ENCODE results near the gene ELK3. TPM values are rescaled to one million over a fixed set of nuclear protein-coding genes. Genes with fewer than 3 reads are reported as not detected.

Gene ELK3
- total and polyA plus RNA-seq, 2 of the 8 experiments (the other 6 are each of a cell fraction or from before 2014, with no cell fraction given): 3.5 to 14.3 TPM

- Histone ChIP-seq H2BK120ac (replicated peaks; ENCODE audit: low read depth, low read length) (no peak overlapping the region), H3K9ac (replicated peaks in 1 of 4; ENCODE audit: extremely low read depth in 1 of 4, low read depth in 3 of 4, low read length in 3 of 4) (no peak overlapping the region)
- TF ChIP-seq EGR1 (IDR thresholded peaks at IDR 0.05; ENCODE audit: borderline replicate concordance, low read depth, low read length) (no peak), USF2 (IDR thresholded peaks at IDR 0.05; ENCODE audit: low read length) (no peak), KDM1A (IDR thresholded peaks at IDR 0.05; ENCODE audit: borderline replicate concordance, low read length) (no peak), RAD21 (IDR thresholded peaks at IDR 0.05 in 1 of 2, conservative IDR thresholded peaks at IDR 0.05 in 1 of 2; ENCODE audit: low read depth in 2 of 2, low read length in 2 of 2) (no peak), TAF7 (optimal IDR thresholded peaks at IDR 0.05; ENCODE audit: borderline replicate concordance, low read depth, low read length) (no peak), EP300 (IDR thresholded peaks at IDR 0.05; ENCODE audit: borderline replicate concordance in 1 of 2, low read depth in 2 of 2, low read length in 2 of 2) (no peak), CHD2 (IDR thresholded peaks at IDR 0.05; ENCODE audit: low read length) (no peak), RNF2 (IDR thresholded peaks at IDR 0.05; ENCODE audit: borderline replicate concordance, low read depth, low read length, missing control alignments, poor library complexity, severe bottlenecking) (no peak), KDM4A (IDR thresholded peaks at IDR 0.05; ENCODE audit: low read depth, low read length, severe bottlenecking) (no peak), GTF2F1 (IDR thresholded peaks at IDR 0.05; ENCODE audit: borderline replicate concordance, low read depth, low read length) (no peak)
- TF ChIP-seq, protein P1, sequence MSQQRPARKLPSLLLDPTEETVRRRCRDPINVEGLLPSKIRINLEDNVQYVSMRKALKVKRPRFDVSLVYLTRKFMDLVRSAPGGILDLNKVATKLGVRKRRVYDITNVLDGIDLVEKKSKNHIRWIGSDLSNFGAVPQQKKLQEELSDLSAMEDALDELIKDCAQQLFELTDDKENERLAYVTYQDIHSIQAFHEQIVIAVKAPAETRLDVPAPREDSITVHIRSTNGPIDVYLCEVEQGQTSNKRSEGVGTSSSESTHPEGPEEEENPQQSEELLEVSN (IDR thresholded peaks at IDR 0.05): no peak
Measured at GRCh38 chr12:96170762-96171161, 23.4 kb upstream of the ELK3 start.

More at GRCh38 chr12:96170762-96171161, 23.4 kb upstream of the ELK3 start:
- no peaks in the 10 kb centered on the region for H3K79me1 ChIP-seq (ENCODE audit: low read depth, low read length)
- no peak overlapping the region for H3K23ac ChIP-seq (ENCODE audit: insufficient read length)
- no peak for FAIRE-seq
- no peak overlapping the region for H2BK15ac ChIP-seq (ENCODE audit: low read length)
- no peak overlapping the region for H3K4ac ChIP-seq (replicated peaks; ENCODE audit: insufficient read length, low read depth, low read length)
- no peaks in the 10 kb centered on the region for H4K20me1 ChIP-seq (replicated peaks in 1 of 2; ENCODE audit: control insufficient read depth in 1 of 2, insufficient read depth in 2 of 2, low read length in 2 of 2)
- H3K18ac ChIP-seq (ENCODE audit: extremely low read depth, low read length): no peak overlapping the region
- no peak overlapping the region for H4K91ac ChIP-seq (replicated peaks; ENCODE audit: insufficient read length, low read length)
- H2BK12ac ChIP-seq (ENCODE audit: low read depth, low read length): no peak overlapping the region
- WGBS, 2 experiments (ENCODE audit: extremely low coverage in 1 of 2, insufficient coverage in 1 of 2, insufficient read length in 1 of 2, insufficient replicate concordance in 2 of 2, low coverage in 1 of 2, low lambda C conversion rate in 2 of 2, missing lambda C conversion rate in 1 of 2): 90% methylated on average over 5 of the region's 5 CpGs; no CpG with 5 or more reads in 1 of the 2 experiments
- no peak for DNase-seq (ENCODE audit: low read depth in 1 of 2, low spot score in 2 of 2)
- no peak overlapping the region for H2AK5ac ChIP-seq (ENCODE audit: low read depth, low read length)
- CTCF ChIA-PET (ENCODE audit: partially characterized antibody): interaction anchor here (1.0 to 1.4 kb wide), 4 partner anchors 9 to 42 kb away, joined by 3 to 5 read pairs (median 3); no protein-coding TSS in a partner anchor
- POLR2A ChIA-PET (ENCODE audit: partially characterized antibody): no interaction called here
- no peak overlapping the region for H3K27ac ChIP-seq (ENCODE audit: low read depth, low read length)
- no peaks in the 10 kb centered on the region for H3K79me2 ChIP-seq (ENCODE audit: control insufficient read depth in 1 of 2, insufficient read depth in 2 of 2, low read length in 2 of 2)
- no peaks in the 10 kb centered on the region for H3K23me2 ChIP-seq (ENCODE audit: low read depth, low read length)
- no peaks in the 10 kb centered on the region for H3K27me3 ChIP-seq (replicated peaks in 1 of 4; ENCODE audit: control insufficient read depth in 3 of 4, extremely low read depth in 1 of 4, insufficient read depth in 3 of 4, low read length in 3 of 4)
- H4K5ac ChIP-seq (ENCODE audit: insufficient read length, low read depth, low read length): no peak overlapping the region
- no peak overlapping the region for H2BK5ac ChIP-seq (ENCODE audit: low read depth, low read length)
- H3K36me3 ChIP-seq (ENCODE audit: control insufficient read depth in 2 of 4, insufficient read depth in 4 of 4, low read length in 3 of 4): no peaks in the 10 kb centered on the region
- no peak overlapping the region for H3K4me2 ChIP-seq (ENCODE audit: insufficient read depth in 1 of 2, low read depth in 2 of 2, low read length in 2 of 2)
- H2BK20ac ChIP-seq (ENCODE audit: low read length): no peak overlapping the region
- H4K8ac ChIP-seq (ENCODE audit: extremely low read depth, insufficient read depth, low read length): no peak overlapping the region
- H3K56ac ChIP-seq (replicated peaks; ENCODE audit: insufficient read length, low read depth, low read length): no peak overlapping the region
- H3K14ac ChIP-seq (ENCODE audit: insufficient read length): no peak overlapping the region
- H3K9me3 ChIP-seq (ENCODE audit: insufficient read depth in 2 of 2, low read depth in 1 of 2, low read length in 1 of 2): no peaks in the 10 kb centered on the region
- no peaks in the 10 kb centered on the region for H3K4me1 ChIP-seq (replicated peaks in 1 of 4; ENCODE audit: control insufficient read depth in 3 of 4, insufficient read depth in 4 of 4, low read length in 3 of 4)
- H3K4me3 ChIP-seq (ENCODE audit: extremely low read depth in 1 of 4, insufficient read depth in 2 of 4, low read depth in 3 of 4, low read length in 4 of 4): no peak overlapping the region
- no peak overlapping the region for H2AFZ ChIP-seq (ENCODE audit: low read length)
